DND-41 (cell line): ENCODE data around the gene VPS51.

Experiments
- CTCF ChIP-seq: IDR thresholded peaks from 2 replicates; pipeline ENCODE4 v1.5.1; 2012; ENCODE audit warnings: borderline replicate concordance, low read length, moderate library complexity, mild to moderate bottlenecking; ENCODE audit not compliant: poor library complexity, severe bottlenecking; ENCODE audit errors: extremely low read depth
- EZH2 ChIP-seq: IDR thresholded peaks from 3 replicates; pipeline ENCODE4 v1.6.1; 2012; ENCODE audit warnings: borderline replicate concordance, low read depth, mild to moderate bottlenecking, moderate library complexity, low read length, inconsistent platforms; ENCODE audit not compliant: severe bottlenecking

GRCh38 chr11:65118097-65118837 is 22.3 kb downstream of the VPS51 start:
- TF ChIP-seq CTCF (no peak), EZH2 (no peak)
